CD4-positive, alpha-beta T cell treated with Interleukin-21 for 1 hour (primary cell): Measurements from ENCODE around the gene SRBD1.

Experiments
- DNase-seq: peaks from one replicate; pipeline ENCODE4 v3.0.0-alpha.2; 2020

SRBD1 gene

GRCh38 chr2:45412754-45413379 lies 198.2 kb downstream of the SRBD1 start:
- DNase-seq = no peak

- DNase-seq = no peak
Observed at GRCh38 chr2:45409677-45410076, 201.4 kb downstream of the SRBD1 start.

GRCh38 chr2:45406621-45407020 lies 204.4 kb downstream of the SRBD1 start:
- no peak for DNase-seq

- DNase-seq = no peak
Observed at GRCh38 chr2:45404807-45405297, 206.2 kb downstream of the SRBD1 start.

GRCh38 chr2:45403036-45403435 lies 208.0 kb downstream of the SRBD1 start:
- no peak for DNase-seq

- no peak for DNase-seq
Observed at GRCh38 chr2:45401431-45401922, 209.6 kb downstream of the SRBD1 start.

- DNase-seq = no peak
Observed at GRCh38 chr2:45399040-45399784, 211.9 kb downstream of the SRBD1 start.

- no peak for DNase-seq
Observed at GRCh38 chr2:45397292-45397691, 213.8 kb downstream of the SRBD1 start.

GRCh38 chr2:45396671-45397070 lies 214.4 kb downstream of the SRBD1 start:
- DNase-seq = no peak

GRCh38 chr2:45394842-45395241 lies 216.2 kb downstream of the SRBD1 start:
- no peak for DNase-seq

- no peak for DNase-seq
Observed at GRCh38 chr2:45394216-45394615, 216.9 kb downstream of the SRBD1 start.

GRCh38 chr2:45391866-45392265 lies 219.2 kb downstream of the SRBD1 start:
- DNase-seq = no peak

- no peak for DNase-seq
Observed at GRCh38 chr2:45390861-45391260, 220.2 kb downstream of the SRBD1 start.

GRCh38 chr2:45390441-45390840 lies 220.6 kb downstream of the SRBD1 start:
- DNase-seq = no peak

- no peak for DNase-seq
Observed at GRCh38 chr2:45388541-45389100, 222.4 kb downstream of the SRBD1 start.

GRCh38 chr2:45382744-45383143 lies 228.3 kb downstream of the SRBD1 start:
- no peak for DNase-seq

GRCh38 chr2:45380131-45380836 lies 230.8 kb downstream of the SRBD1 start:
- no peak for DNase-seq

- no peak for DNase-seq
Observed at GRCh38 chr2:45379399-45380087, 231.5 kb downstream of the SRBD1 start.

- DNase-seq = no peak
Observed at GRCh38 chr2:45373534-45373933, 237.5 kb downstream of the SRBD1 start.

GRCh38 chr2:45370369-45370768 lies 240.7 kb downstream of the SRBD1 start:
- no peak for DNase-seq

GRCh38 chr2:45368792-45369191 lies 242.3 kb downstream of the SRBD1 start:
- DNase-seq = no peak

GRCh38 chr2:45361666-45362065 lies 249.4 kb downstream of the SRBD1 start:
- no peak for DNase-seq

- no peak for DNase-seq
Observed at GRCh38 chr2:45354776-45355175, 256.3 kb downstream of the SRBD1 start.
